H1 (cell line): ENCODE results near the gene PSMD5. TPM values are rescaled to one million over a fixed set of nuclear protein-coding genes. Genes with fewer than 3 reads are reported as not detected.

Experiments
- CBX5 ChIP-seq: fragments of 300-800, 300-1000 bp; sonication (generic); IDR thresholded peaks from 2 replicates; pipeline ENCODE4 v1.7.1; 2016; ENCODE audit warnings: antibody characterized with exemption, low read length, low read depth
- USF2 ChIP-seq: IDR thresholded peaks from 2 replicates; pipeline ENCODE4 v1.6.1; 2011; ENCODE audit warnings: low read length, improper control_type of control experiment
- polyA plus RNA-seq, 7 experiments: library from polyadenylated mRNA; depleted of rRNA in 3 of 7; stranded (reverse) in 5 of 7; unstranded in 2 of 7; fragments of >200 nt in 5 of 7; fragments of 200-250 nt in 2 of 7; gene quantifications; 1 replicate in 5 of 7; 2 replicates in 1 of 7; 4 replicates in 1 of 7; pipeline versions ENCODE4 v1.2.1 to v1.2.3, GENCODE V29; 2011 to 2013; ENCODE audit warnings: missing spikeins in 2 of 7, mixed read lengths in 2 of 7
- total RNA-seq: library from RNA; stranded (reverse); fragmentation: NEBNext Ultra II Directional; extraction: Animal tissue kit (Norgen Biotek cat#: 25700); gene quantifications from 2 replicates; pipeline ENCODE4 v1.2.1, GENCODE V29; 2021

PSMD5 gene
- total and polyA plus RNA-seq, 2 of the 8 experiments (the other 6 are each of a cell fraction or from before 2014, with no cell fraction given) = 19.2 to 30.5 TPM

GRCh38 chr9:120875954-120876841 lies 33.5 kb upstream of the PSMD5 start (continued):
- TF ChIP-seq USF2 (no peak), CBX5 (no peak)
